HG02943 (cell line): ENCODE results near the gene ZNF860.

Experiments
- ATAC-seq: cut with Tn5 transposase; IDR thresholded peaks from one replicate; pipeline ENCODE4 v1.9.1; 2021; ENCODE audit warnings: mild to moderate bottlenecking, low read depth, moderate library complexity; ENCODE audit not compliant: unreplicated experiment

The ZNF860 gene

DNA sequence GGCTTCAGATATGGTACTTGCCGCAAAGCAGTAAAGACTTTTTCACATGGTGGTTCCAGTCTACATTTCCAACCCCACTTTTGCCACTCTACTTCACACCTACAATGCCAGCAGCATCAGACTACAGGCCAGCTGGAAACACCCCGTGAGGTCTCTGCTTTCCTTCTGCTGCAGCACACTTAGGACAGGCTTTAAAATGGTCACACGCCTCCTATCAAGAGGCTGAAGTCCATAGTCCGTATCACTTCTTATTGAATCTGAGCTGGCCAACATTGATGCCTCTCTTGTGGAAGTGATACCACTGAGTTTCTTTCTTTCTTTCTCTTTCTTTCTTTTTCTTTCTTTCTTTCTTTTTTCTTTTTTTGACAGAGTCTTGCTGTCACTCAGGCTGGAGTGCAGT lies 59.8 kb downstream of the ZNF860 start:
- ATAC-seq: no peak
